Measurements from ENCODE around the gene SCN3B. TPM values are rescaled to one million over a fixed set of nuclear protein-coding genes. Genes with fewer than 3 reads are reported as not detected.

Gene SCN3B
- total RNA-seq, 2 experiments from 2014 or later = not detected

DNA sequence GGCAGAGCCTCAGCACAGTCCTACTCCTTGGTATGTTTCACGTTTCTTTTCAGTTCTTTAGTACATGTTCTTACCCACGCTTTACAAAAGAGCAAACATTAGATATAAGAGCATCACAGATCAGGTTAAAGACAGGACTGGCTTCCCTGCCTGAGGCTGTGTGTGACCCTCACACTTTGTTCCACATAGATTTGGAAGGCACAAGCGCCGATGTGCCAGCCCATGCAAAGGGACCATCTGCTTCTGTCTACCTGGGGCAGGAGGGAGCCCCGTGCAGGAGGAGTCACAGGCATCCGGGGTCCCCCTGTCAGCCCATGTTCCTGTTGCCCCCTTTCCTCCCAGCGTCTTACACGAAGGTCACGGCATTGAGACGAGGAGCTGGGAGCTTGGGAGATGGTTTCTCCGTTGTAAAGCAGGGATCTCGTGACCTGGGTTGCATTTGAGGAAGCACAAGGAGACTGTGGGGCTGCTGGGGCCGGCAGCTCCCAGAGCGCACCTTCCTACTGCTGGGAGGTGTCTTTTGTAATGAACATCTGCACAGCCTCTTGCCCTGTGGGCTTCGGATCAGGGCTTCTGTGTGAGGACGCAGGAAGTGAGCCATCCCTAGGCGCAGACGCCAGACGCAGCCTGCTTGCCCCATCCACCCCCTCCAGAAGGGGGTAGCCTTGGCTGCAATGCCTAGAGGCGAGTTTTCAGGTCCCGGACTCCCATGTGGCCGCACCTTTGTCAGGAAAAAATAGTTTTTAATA is 72.6 kb downstream of the SCN3B start:
- Histone ChIP-seq H3K9me2 (ENCODE audit: insufficient read depth, low read length) (no peaks in the 10 kb centered on the region), H4K20me1 (ENCODE audit: insufficient read depth, low read length) (no peaks in the 10 kb centered on the region), H3K4me1 (ENCODE audit: insufficient read depth, low read length, poor library complexity, severe bottlenecking) (no peaks in the 10 kb centered on the region), H3K4me2 (ENCODE audit: low read length) (no peak overlapping the region), H2AFZ (ENCODE audit: low read length) (no peak overlapping the region), H3K79me2 (ENCODE audit: insufficient read depth, low read depth, low read length) (no peaks in the 10 kb centered on the region), H3K27ac (ENCODE audit: low read depth, low read length, poor library complexity, severe bottlenecking) (no peak overlapping the region), H3K36me3 (ENCODE audit: insufficient read depth, low read length) (no peaks in the 10 kb centered on the region), H3K9me3 (ENCODE audit: low read length) (no peaks in the 10 kb centered on the region), H3K4me3 (ENCODE audit: low read depth, low read length, poor library complexity, severe bottlenecking) (no peak overlapping the region)
- intact Hi-C loops (cut with micrococcal nuclease; ENCODE audit: unreplicated experiment) = loop anchor here (5.0 kb wide), 1 partner anchor 130 kb away; no protein-coding TSS in a partner anchor
- no peak for TF ChIP-seq EZH2phosphoT487 (IDR thresholded peaks at IDR 0.05; ENCODE audit: borderline replicate concordance, low read depth, low read length)
- TF ChIP-seq, protein P1, sequence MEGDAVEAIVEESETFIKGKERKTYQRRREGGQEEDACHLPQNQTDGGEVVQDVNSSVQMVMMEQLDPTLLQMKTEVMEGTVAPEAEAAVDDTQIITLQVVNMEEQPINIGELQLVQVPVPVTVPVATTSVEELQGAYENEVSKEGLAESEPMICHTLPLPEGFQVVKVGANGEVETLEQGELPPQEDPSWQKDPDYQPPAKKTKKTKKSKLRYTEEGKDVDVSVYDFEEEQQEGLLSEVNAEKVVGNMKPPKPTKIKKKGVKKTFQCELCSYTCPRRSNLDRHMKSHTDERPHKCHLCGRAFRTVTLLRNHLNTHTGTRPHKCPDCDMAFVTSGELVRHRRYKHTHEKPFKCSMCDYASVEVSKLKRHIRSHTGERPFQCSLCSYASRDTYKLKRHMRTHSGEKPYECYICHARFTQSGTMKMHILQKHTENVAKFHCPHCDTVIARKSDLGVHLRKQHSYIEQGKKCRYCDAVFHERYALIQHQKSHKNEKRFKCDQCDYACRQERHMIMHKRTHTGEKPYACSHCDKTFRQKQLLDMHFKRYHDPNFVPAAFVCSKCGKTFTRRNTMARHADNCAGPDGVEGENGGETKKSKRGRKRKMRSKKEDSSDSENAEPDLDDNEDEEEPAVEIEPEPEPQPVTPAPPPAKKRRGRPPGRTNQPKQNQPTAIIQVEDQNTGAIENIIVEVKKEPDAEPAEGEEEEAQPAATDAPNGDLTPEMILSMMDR (conservative IDR thresholded peaks at IDR 0.05; ENCODE audit: low read length) = no peak
- CTCF ChIA-PET (ENCODE audit: unreplicated experiment) = no interaction called here
- POLR2A ChIA-PET = no interaction called here
- BruUV-seq (replicated peaks) = no TSS peak
- no peak for DNase-seq (ENCODE audit: low spot score)

DNA sequence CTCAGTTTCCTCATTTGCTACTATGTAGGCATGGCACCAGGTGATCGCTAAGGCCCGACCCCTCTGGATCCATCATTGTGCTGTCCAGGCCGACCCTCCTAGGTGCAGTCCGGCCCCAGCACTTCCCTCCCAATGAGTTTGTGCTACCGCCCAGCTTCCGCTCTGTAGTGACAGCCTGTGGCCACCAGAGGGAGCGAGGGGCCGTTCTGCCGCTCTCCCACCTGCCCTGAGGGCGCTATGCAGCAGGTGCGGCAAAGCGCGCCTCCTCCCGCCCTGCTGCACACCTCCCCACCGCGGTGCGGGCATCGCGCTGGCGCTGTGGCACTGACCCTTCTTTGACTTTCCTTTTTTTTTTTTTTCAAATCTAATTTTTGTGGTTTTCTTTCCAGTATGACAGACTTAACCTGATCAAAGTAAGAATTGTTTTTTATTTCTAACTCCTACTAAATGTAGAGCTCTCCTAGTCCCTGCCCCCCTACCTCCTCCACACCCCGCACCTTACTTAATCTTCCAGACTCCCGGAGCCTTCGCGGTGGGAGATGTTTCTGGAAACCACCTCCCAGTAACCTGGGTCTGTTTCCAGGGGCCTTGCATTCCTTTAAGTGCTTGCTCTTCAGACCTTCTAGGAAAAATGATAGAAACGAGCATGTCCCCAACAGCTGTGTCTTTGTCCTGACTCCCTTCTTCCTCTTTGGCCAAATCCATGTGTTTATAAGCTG is 73.7 kb downstream of the SCN3B start:
- H3K79me2 ChIP-seq (ENCODE audit: insufficient read depth, low read depth, low read length) = no peaks in the 10 kb centered on the region
- no peaks in the 10 kb centered on the region for H3K4me1 ChIP-seq (ENCODE audit: insufficient read depth, low read length, poor library complexity, severe bottlenecking)
- H4K20me1 ChIP-seq (ENCODE audit: insufficient read depth, low read length) = no peaks in the 10 kb centered on the region
- H3K9me2 ChIP-seq (ENCODE audit: insufficient read depth, low read length) = no peaks in the 10 kb centered on the region
- intact Hi-C loops (cut with micrococcal nuclease; ENCODE audit: unreplicated experiment) = loop anchor here (5.0 kb wide), 1 partner anchor 132 kb away; no protein-coding TSS in a partner anchor
- H2AFZ ChIP-seq (ENCODE audit: low read length) = no peak overlapping the region
- CTCF ChIA-PET (ENCODE audit: unreplicated experiment) = no interaction called here
- H3K4me3 ChIP-seq (ENCODE audit: low read depth, low read length, poor library complexity, severe bottlenecking) = no peak overlapping the region
- no TSS peak for BruUV-seq (replicated peaks)
- TF ChIP-seq, protein P1 (conservative IDR thresholded peaks at IDR 0.05; ENCODE audit: low read length) = peak; percentile 87
- no peak for TF ChIP-seq EZH2phosphoT487 (IDR thresholded peaks at IDR 0.05; ENCODE audit: borderline replicate concordance, low read depth, low read length)
- POLR2A ChIA-PET = interaction anchor here (0.6 to 0.7 kb wide), 3 partner anchors 51 to 1306 kb away, joined by 3 read pairs; no protein-coding TSS in a partner anchor
- DNase-seq (ENCODE audit: low spot score) = peak; percentile 63
- no peaks in the 10 kb centered on the region for H3K36me3 ChIP-seq (ENCODE audit: insufficient read depth, low read length)
- no peak overlapping the region for H3K27ac ChIP-seq (ENCODE audit: low read depth, low read length, poor library complexity, severe bottlenecking)
- H3K4me2 ChIP-seq (ENCODE audit: low read length) = no peak overlapping the region
- H3K9me3 ChIP-seq (ENCODE audit: low read length) = no peaks in the 10 kb centered on the region

All from OCI-LY7 (cell line).